Large intestine (tissue), 12 donors: ENCODE data around the gene SPOUT1. TPM values are rescaled to one million over a fixed set of nuclear protein-coding genes. Genes with fewer than 3 reads are reported as not detected.
"Not testable (repeated sequence)": the region's sequence is repeated elsewhere in the genome, so short reads cannot be mapped to it uniquely, and the experiment has no call there.

ENCODE experiments used
- DNase-seq, 2 donors: peaks; one replicate each; pipeline versions ENCODE4 v3.0.0 to v3.0.0-alpha.2; 2013
- H3K27ac ChIP-seq: one replicate; pipeline ENCODE4 v1.5.1; 2013; ENCODE audit warnings: low read length
- H3K27me3 ChIP-seq: 2 replicates; pipeline ENCODE4 v1.6.1; 2013; ENCODE audit warnings: low read length; ENCODE audit not compliant: control insufficient read depth, insufficient read depth
- H3K36me3 ChIP-seq: 2 replicates; pipeline ENCODE4 v1.6.1; 2013; ENCODE audit warnings: low read length; ENCODE audit not compliant: control insufficient read depth, insufficient read depth
- H3K4me1 ChIP-seq: one replicate; pipeline ENCODE4 v1.6.1; 2013; ENCODE audit warnings: low read length; ENCODE audit not compliant: control insufficient read depth, insufficient read depth
- H3K4me3 ChIP-seq: one replicate; pipeline ENCODE4 v1.5.1; 2013; ENCODE audit warnings: low read length
- H3K9me3 ChIP-seq: one replicate; pipeline ENCODE4 v1.6.1; 2013; ENCODE audit warnings: mild to moderate bottlenecking, low read depth, low read length, moderate library complexity; ENCODE audit not compliant: control insufficient read depth
- WGBS: methylation state at CpG from one replicate; pipeline ENCODE4 v1.1.5; 2013; ENCODE audit warnings: low lambda C conversion rate; ENCODE audit not compliant: insufficient coverage; 5-methylcytosine and 5-hydroxymethylcytosine counted together
- long read RNA-seq, 11 donors: transcript quantifications; one replicate each; lab custom pipeline, GENCODE V29; 2026
- polyA plus RNA-seq: library from polyadenylated mRNA; unstranded; fragments of 120-200 nt; gene quantifications from one replicate; pipeline ENCODE4 v1.2.1, GENCODE V29; 2013

SPOUT1 gene, protein sequence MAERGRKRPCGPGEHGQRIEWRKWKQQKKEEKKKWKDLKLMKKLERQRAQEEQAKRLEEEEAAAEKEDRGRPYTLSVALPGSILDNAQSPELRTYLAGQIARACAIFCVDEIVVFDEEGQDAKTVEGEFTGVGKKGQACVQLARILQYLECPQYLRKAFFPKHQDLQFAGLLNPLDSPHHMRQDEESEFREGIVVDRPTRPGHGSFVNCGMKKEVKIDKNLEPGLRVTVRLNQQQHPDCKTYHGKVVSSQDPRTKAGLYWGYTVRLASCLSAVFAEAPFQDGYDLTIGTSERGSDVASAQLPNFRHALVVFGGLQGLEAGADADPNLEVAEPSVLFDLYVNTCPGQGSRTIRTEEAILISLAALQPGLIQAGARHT
- 36.2 TPM for polyA plus RNA-seq
- long read RNA-seq, donor 1, full-length matches to known transcripts = 4 of 4 reads
- long read RNA-seq, donor 1, partial matches to known transcripts = 0 of 4 reads
- long read RNA-seq, donor 1, other reads (novel, unspliced or antisense) = 0 of 4 reads
- long read RNA-seq, donor 2, full-length matches to known transcripts = 5 of 24 reads
- long read RNA-seq, donor 2, partial matches to known transcripts = 19 of 24 reads
- long read RNA-seq, donor 2, other reads (novel, unspliced or antisense) = 0 of 24 reads
- long read RNA-seq, donor 3 = 0 reads
- long read RNA-seq, donor 4, partial matches to known transcripts = 0 of 1 reads
- long read RNA-seq, donor 4, other reads (novel, unspliced or antisense) = 0 of 1 reads
- long read RNA-seq, donor 5, full-length matches to known transcripts = 3 of 3 reads
- long read RNA-seq, donor 5, partial matches to known transcripts = 0 of 3 reads
- long read RNA-seq, donor 5, other reads (novel, unspliced or antisense) = 0 of 3 reads
- long read RNA-seq, donor 6, full-length matches to known transcripts = 4 of 32 reads
- long read RNA-seq, donor 6, partial matches to known transcripts = 0 of 32 reads
- long read RNA-seq, donor 6, other reads (novel, unspliced or antisense) = 28 of 32 reads
- long read RNA-seq, donor 7, partial matches to known transcripts = 8 of 10 reads
- long read RNA-seq, donor 7, other reads (novel, unspliced or antisense) = 0 of 10 reads
- long read RNA-seq, donor 8, full-length matches to known transcripts = 4 of 4 reads
- long read RNA-seq, donor 8, partial matches to known transcripts = 0 of 4 reads
- long read RNA-seq, donor 8, other reads (novel, unspliced or antisense) = 0 of 4 reads
- long read RNA-seq, donor 9, full-length matches to known transcripts = 4 of 14 reads
- long read RNA-seq, donor 9, partial matches to known transcripts = 0 of 14 reads
- long read RNA-seq, donor 9, other reads (novel, unspliced or antisense) = 10 of 14 reads
- long read RNA-seq, donor 10, full-length matches to known transcripts = 6 of 27 reads
- long read RNA-seq, donor 10, partial matches to known transcripts = 21 of 27 reads
- long read RNA-seq, donor 10, other reads (novel, unspliced or antisense) = 0 of 27 reads
- long read RNA-seq, donor 11, full-length matches to known transcripts = 1 of 1 reads
- long read RNA-seq, donor 11, partial matches to known transcripts = 0 of 1 reads
- long read RNA-seq, donor 11, other reads (novel, unspliced or antisense) = 0 of 1 reads

DNA sequence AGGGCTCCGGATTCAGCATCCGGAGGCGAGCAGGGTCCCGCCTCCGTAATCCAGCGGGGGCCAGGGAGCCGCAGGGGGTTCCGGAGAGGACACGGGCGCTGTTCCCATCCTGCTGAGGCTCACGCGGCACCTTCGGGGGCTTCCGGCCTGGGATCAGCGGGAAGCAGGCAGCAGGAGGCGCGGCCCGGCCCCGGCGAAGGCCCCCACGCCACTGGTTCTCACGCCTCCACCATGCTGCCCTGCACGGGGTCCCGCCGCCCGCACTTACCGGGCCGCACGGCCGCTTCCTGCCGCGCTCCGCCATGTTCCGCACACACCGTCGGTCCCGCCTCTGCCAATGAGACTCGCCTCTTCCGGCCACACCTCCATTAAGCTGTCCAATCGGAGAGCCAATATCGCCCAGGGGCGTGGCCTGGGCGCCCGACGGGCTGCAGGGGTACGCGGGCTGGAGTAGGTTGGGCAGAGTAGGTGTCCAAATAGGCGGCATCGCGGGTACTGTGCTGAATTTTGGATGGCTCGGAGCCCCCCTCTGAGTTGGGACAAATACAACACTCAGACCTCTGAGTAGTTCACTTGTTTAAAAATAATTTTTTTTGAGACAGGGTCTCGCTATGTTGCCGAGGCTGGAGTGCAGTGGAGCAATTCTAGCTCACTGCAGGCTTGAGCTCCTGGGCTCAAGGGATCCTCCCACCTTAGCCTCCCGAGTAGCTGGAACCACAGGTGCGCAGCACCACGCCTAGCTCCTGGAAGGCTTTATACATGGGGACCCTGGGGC, at the start of gene SPOUT1:
Gene SPOUT1 (minus strand): TSS at position 318 of the 775 bp plus-strand sequence. CDS start 14 bp downstream, at position 304.
- no peak within 1 kb of the TSS for H3K27ac ChIP-seq
- no peaks in the 10 kb centered on the region for H3K27me3 ChIP-seq
- peaks cover 12% of the 10 kb centered on the region for H3K4me1 ChIP-seq
- no peaks in the 10 kb centered on the region for H3K9me3 ChIP-seq
- H3K4me3 ChIP-seq = peak within 1 kb of the TSS; percentile 78
- DNase-seq = peak; percentile 90 to 94
- no CpG with 5 or more reads among the region's 56 CpGs for WGBS
- peaks cover 20% of the 10 kb centered on the region for H3K36me3 ChIP-seq

DNA sequence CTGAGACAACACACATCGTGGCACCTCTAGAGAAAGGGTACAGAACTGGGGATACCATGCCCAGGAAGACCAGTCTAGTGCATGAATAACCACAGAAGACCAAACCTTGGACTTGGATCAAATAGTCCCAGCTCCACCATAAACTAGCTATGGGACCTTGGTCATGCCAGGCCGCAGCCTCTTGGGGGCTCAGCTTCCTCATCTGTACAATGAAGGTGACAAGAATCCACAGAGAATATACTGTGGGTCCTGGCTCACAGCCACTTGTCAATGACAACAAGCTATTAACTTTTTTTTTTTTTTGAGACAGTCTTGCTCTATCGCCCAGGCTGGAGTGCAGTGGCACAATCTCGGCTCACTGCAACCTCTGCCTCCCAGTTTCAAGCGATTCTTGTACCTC, 48.3 kb upstream of the SPOUT1 start:
- no peaks in the 10 kb centered on the region for H3K36me3 ChIP-seq
- no peaks in the 10 kb centered on the region for H3K27me3 ChIP-seq
- H3K4me3 ChIP-seq = no peak overlapping the region
- peaks cover 21% of the 10 kb centered on the region for H3K4me1 ChIP-seq
- no peak overlapping the region for H3K27ac ChIP-seq
- no CpG with 5 or more reads among the region's 5 CpGs for WGBS
- peak in 1 of 2 donors; percentile 29 for DNase-seq
- no peaks in the 10 kb centered on the region for H3K9me3 ChIP-seq

DNA sequence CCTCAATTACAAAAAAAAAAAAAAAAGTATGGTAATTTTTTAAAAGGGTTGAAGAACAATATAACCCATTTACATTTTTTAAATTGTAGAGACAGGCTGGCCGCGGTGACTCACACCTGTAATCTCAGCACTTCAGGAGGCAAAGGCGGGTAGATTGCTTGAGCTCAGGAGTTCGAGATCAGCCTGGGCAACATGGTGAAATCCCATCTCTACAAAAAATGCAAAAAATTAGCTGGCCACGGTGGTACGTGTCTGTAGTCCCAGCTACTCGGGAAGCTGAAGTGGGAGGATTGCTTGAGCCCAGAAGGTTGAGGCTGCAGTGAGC, 41.3 kb upstream of the SPOUT1 start:
- WGBS = no CpG with 5 or more reads among the region's 7 CpGs
- not testable (repeated sequence) for H3K27ac ChIP-seq, H3K27me3 ChIP-seq, DNase-seq, H3K4me3 ChIP-seq, H3K9me3 ChIP-seq, H3K36me3 ChIP-seq, H3K4me1 ChIP-seq

DNA sequence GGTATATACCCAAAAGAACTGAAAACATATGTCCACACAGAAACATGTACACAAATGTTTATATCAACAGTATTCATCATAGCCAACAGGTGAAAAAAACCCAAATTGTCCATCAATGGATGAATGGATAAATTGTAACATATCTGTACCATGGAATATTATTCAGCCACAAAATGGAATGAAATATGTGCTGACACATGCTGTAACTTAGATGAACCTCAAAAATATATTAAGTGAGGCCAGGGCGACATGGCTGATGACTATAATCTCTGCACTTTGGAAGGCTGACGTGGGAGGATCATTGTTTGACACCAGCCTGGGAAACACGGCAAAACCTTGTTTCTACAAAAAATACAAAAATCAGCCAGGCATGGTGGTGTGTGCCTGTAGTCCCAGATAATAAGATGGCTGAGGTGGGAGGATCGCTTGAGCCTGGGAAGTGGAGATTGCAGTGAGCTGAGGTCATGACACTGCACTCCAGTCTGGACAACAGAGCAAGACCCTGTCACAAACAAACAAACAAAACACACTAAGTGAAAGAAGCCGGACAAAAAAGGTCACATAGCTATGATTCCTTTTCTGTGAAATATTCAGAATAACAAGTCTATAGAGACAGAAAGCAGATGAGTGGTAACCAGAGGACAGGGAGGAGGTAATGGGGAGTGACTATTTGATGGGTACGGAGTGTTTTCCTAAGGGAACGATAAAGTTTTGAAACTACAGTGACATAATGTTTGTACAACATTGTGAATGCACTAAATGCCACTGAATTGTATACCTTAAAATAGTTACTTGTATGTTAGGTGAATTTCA, 40.7 kb upstream of the SPOUT1 start:
- no peak for DNase-seq
- Histone ChIP-seq H3K4me1 (no peaks in the 10 kb centered on the region), H3K36me3 (no peaks in the 10 kb centered on the region), H3K27me3 (no peaks in the 10 kb centered on the region), H3K4me3 (no peak overlapping the region), H3K9me3 (no peaks in the 10 kb centered on the region), H3K27ac (no peak overlapping the region)
- WGBS = 82% methylated on average over 3 of the region's 7 CpGs

DNA sequence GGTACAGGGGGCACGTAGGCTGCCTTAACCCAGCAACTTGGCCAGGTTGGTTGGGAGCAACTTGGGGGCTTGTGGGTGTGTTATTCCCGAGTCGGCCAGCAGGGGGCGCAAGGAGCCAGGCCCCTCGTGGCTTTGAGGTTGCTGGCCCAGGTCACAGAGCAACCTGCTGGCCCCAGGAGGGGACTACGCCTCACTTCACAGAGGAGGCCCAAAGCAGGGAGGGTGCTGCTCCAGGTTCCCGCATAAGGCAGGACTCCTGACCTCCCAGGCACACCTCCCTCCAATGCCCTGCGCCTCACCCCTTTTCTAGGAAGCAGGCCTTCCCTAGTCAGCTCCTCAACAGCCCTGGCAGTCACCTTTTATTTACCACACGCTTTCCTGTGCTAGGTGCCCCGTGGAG, 34.1 kb upstream of the SPOUT1 start:
- peaks cover 6% of the 10 kb centered on the region for H3K4me1 ChIP-seq
- H3K9me3 ChIP-seq = no peaks in the 10 kb centered on the region
- H3K4me3 ChIP-seq = no peak overlapping the region
- no peaks in the 10 kb centered on the region for H3K36me3 ChIP-seq
- no CpG with 5 or more reads among the region's 10 CpGs for WGBS
- no peak overlapping the region for H3K27ac ChIP-seq
- H3K27me3 ChIP-seq = no peaks in the 10 kb centered on the region
- DNase-seq = peak; percentile 75 to 81

- H3K27me3 ChIP-seq = no peaks in the 10 kb centered on the region
- WGBS = no CpG with 5 or more reads among the region's 6 CpGs
These were observed 32.8 kb upstream of the SPOUT1 start for GRCh38 chr9:128862401-128862851.

DNA sequence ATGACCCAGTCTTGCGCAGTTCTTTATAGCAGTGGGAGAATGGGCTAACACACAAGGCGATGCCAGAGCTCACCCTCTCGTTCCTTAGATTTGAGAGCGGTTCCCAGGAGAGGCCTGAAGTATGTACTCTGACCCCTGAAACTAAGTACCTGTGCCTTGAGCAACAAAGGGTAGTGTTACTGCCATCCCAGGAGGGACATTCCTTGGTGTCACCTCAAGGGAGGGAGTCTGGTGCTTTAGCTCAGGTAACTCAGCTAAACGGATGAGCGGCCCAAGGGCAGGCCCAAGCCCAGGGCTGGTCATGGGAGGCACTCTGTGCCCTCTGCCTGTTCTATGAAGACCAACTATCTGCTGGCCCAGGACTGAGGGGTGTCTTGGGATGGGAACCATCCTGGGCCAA, 31.9 kb upstream of the SPOUT1 start:
- Histone ChIP-seq H3K27me3 (no peaks in the 10 kb centered on the region), H3K4me1 (peaks cover 6% of the 10 kb centered on the region), H3K9me3 (no peaks in the 10 kb centered on the region), H3K27ac (no peak overlapping the region), H3K36me3 (no peaks in the 10 kb centered on the region), H3K4me3 (no peak overlapping the region)
- no CpG with 5 or more reads among the region's 6 CpGs for WGBS
- peak; percentile 10 to 34 for DNase-seq

More at GRCh38 chr9:128862401-128862851, 32.8 kb upstream of the SPOUT1 start:
- H3K4me3 ChIP-seq = no peak overlapping the region
- no peaks in the 10 kb centered on the region for H3K36me3 ChIP-seq
- no peak for DNase-seq
- no peaks in the 10 kb centered on the region for H3K9me3 ChIP-seq
- peaks cover 6% of the 10 kb centered on the region for H3K4me1 ChIP-seq
- no peak overlapping the region for H3K27ac ChIP-seq

DNA sequence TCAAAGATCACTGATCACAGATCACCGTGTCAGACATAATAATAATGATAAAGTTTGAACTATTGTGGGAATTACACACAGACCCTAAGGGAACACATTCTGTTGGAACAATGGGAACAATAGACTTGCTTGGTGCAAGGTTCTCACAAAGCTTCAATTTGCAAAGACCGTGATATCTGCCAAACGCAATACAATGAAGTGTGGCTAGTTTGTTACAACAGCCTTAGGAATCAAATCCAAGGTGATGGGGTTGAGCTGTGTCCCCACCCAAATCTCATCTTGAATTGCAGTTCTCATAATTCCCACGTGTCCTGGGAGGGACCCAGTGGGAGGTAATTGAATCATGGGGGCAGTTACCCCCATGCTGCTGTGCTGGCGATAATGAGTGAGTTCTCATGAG, 31.3 kb upstream of the SPOUT1 start:
- H3K27me3 ChIP-seq = no peaks in the 10 kb centered on the region
- H3K9me3 ChIP-seq = no peaks in the 10 kb centered on the region
- no peak for DNase-seq
- H3K4me1 ChIP-seq = peaks cover 10% of the 10 kb centered on the region
- no CpG with 5 or more reads among the region's 5 CpGs for WGBS
- no peak overlapping the region for H3K27ac ChIP-seq
- no peak overlapping the region for H3K4me3 ChIP-seq
- H3K36me3 ChIP-seq = no peaks in the 10 kb centered on the region

DNA sequence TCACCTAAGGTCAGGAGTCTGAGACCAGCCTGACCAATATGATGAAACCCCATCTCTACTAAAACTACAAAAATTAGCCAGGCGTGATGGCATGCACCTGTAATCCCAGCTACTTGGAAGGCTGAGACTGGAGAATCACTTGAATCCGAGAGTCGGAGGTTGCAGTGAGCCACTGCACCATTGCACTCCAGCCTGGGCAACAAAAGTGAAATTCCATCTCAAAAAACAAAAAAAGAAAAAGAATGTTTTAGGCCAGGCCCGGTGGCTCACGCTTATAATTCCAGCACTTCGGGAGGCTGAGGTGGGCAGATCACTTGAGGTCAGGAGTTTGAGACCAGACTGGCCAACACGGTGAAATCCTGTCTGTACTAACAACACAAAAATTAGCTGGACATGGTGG, 28.9 kb upstream of the SPOUT1 start:
- not testable (repeated sequence) for H3K36me3 ChIP-seq, DNase-seq, H3K27ac ChIP-seq, H3K9me3 ChIP-seq, H3K27me3 ChIP-seq, H3K4me3 ChIP-seq, H3K4me1 ChIP-seq
- WGBS = no CpG with 5 or more reads among the region's 7 CpGs
